Ectodermal cell (in vitro differentiated cells): Measurements from ENCODE around the gene CTXN3. TPM values are rescaled to one million over a fixed set of nuclear protein-coding genes. Genes with fewer than 3 reads are reported as not detected.

Source experiments
- H3K27ac ChIP-seq: 2 replicates; pipeline ENCODE4 v1.7.0; 2013; ENCODE audit warnings: mild to moderate bottlenecking, low read depth, low read length; ENCODE audit not compliant: insufficient read depth, poor library complexity, severe bottlenecking
- H3K27me3 ChIP-seq: 2 replicates; pipeline ENCODE4 v1.7.0; 2013; ENCODE audit warnings: mild to moderate bottlenecking, low read length; ENCODE audit not compliant: insufficient read depth, control insufficient read depth, poor library complexity, severe bottlenecking
- H3K36me3 ChIP-seq: one replicate; pipeline ENCODE4 v1.7.0; 2013; ENCODE audit warnings: low read length; ENCODE audit not compliant: control insufficient read depth, insufficient read depth
- H3K4me1 ChIP-seq: one replicate; pipeline ENCODE4 v1.7.0; 2013; ENCODE audit warnings: low read length; ENCODE audit not compliant: control insufficient read depth, insufficient read depth
- H3K4me3 ChIP-seq: 2 replicates; pipeline ENCODE4 v1.7.0; 2013; ENCODE audit warnings: low read depth, low read length, control low read depth; ENCODE audit not compliant: insufficient read depth
- H3K9me3 ChIP-seq: 2 replicates; pipeline ENCODE4 v1.7.0; 2013; ENCODE audit warnings: mild to moderate bottlenecking, low read length, moderate library complexity; ENCODE audit not compliant: control insufficient read depth
- WGBS, 2 experiments: methylation state at CpG; one replicate each; pipeline ENCODE4 v1.1.7; 2013; ENCODE audit warnings: missing lambda C conversion rate in 2 of 2; 5-methylcytosine and 5-hydroxymethylcytosine counted together
- polyA plus RNA-seq, 4 experiments: library from polyadenylated mRNA; stranded (reverse); fragments of 50-300 nt; gene quantifications; one replicate each; pipeline ENCODE4 v1.2.3, GENCODE V29; 2013

Gene CTXN3
- not detected for polyA plus RNA-seq (2013, experiment 1 of 4)
- polyA plus RNA-seq (2013, experiment 2 of 4) = not detected
- polyA plus RNA-seq (2013, experiment 3 of 4) = not detected
- not detected for polyA plus RNA-seq (2013, experiment 4 of 4)

DNA sequence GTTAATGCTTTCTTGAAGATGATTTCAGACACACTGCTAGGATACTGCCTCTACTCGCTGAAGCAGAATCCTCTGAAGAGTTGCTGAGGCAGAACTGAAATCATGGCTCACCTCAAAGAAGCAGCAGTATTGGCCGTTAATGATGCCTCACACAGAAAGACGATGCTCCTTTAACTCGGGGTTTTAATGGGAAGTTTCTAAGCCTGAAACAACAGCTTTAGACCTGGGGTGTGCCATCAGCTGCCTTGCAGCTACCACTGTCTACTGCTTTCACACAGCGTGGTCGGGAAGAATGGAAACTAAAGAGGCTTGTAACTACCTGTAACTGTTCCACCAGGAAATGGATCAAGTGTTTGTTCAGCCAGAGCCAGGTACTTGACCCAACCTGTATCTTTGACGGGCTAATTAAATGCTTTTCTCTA is at the start of gene CTXN3:
TSS of gene CTXN3 (plus strand) at position 65 of the 422 bp plus-strand sequence. CDS start 8,440 bp downstream, outside the sequence.
- Histone ChIP-seq H3K4me1 (peaks cover 20% of the 10 kb centered on the region), H3K27me3 (no peaks in the 10 kb centered on the region), H3K9me3 (no peaks in the 10 kb centered on the region), H3K4me3 (no peak within 1 kb of the TSS), H3K36me3 (no peaks in the 10 kb centered on the region), H3K27ac (no peak within 1 kb of the TSS)
- 57 to 61% methylated on average over 7 of the region's 7 CpGs for WGBS, 2 experiments

DNA sequence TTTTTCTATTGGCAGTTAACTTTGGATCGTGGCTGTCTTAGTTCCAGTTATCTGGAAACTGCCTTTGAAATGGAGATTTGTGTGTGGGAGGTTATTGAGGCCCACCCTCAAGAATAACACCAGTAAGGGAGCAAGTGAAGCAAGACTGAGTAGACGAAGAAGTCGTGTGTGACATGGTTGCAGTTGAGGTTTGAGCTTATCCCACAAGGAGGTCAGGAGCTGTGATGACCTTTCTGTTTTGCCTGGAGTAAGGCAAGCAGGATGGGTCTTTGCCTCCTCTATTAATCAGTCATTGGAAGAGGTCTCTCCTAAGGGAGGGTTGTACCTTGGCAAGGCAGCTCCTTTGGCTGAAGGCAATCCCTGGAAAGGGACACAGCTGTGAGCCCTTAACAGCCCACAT is 49.6 kb upstream of the CTXN3 start:
- Histone ChIP-seq H3K36me3 (no peaks in the 10 kb centered on the region), H3K4me3 (no peak overlapping the region), H3K4me1 (peaks cover 7% of the 10 kb centered on the region), H3K9me3 (no peaks in the 10 kb centered on the region), H3K27ac (no peak overlapping the region), H3K27me3 (no peaks in the 10 kb centered on the region)
- WGBS, 2 experiments = 86 to 89% methylated on average over 3 of the region's 3 CpGs

DNA sequence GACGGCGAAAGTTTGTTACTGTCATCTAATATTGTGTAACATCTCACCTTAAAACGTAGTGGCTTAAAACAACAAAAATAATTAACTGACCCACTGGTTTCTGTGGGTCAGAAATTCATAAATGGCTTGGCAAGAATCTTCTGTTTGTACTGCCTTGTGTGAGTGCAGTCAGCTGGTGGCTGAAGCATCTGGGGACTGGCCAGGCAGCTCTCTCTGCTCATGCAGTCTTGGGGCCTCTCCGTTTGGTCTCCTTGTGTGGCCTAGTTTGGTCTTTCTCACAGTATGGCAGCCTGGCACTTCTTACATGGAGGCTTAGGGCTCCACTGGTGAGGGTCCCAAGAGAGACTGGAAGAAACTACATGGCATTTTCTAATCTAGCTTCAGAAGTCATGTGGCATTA is 49.0 kb upstream of the CTXN3 start:
- Histone ChIP-seq H3K27ac (no peak overlapping the region), H3K4me1 (peaks cover 7% of the 10 kb centered on the region), H3K27me3 (no peaks in the 10 kb centered on the region), H3K9me3 (no peaks in the 10 kb centered on the region), H3K36me3 (no peaks in the 10 kb centered on the region), H3K4me3 (no peak overlapping the region)
- 94 to 98% methylated on average over 4 of the region's 4 CpGs for WGBS, 2 experiments

DNA sequence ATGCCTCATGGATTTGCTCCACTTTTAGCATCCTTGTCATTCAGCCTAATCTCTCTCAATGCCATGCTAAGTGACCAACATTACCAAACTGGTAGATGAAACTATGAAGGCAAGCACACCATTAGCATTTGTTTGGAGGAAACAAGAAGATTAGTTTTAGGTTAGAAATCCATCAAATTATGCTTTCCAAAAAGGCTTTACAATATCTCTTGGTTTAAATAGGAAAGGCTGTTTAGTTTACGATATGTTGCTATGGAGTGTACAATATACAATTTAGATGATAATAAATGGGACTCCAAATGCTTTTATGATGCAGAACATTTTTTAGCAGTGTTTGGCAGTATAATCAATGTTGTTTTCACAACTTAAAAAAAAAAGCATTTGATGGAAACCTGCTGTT is 47.8 kb upstream of the CTXN3 start:
- Histone ChIP-seq H3K36me3 (no peaks in the 10 kb centered on the region), H3K27me3 (no peaks in the 10 kb centered on the region), H3K4me3 (no peak overlapping the region), H3K27ac (no peak overlapping the region), H3K9me3 (no peaks in the 10 kb centered on the region), H3K4me1 (peaks cover 7% of the 10 kb centered on the region)
- WGBS, 2 experiments = 89% methylated on average over 1 of the region's 1 CpG; no CpG with 5 or more reads in 1 of the 2 experiments

DNA sequence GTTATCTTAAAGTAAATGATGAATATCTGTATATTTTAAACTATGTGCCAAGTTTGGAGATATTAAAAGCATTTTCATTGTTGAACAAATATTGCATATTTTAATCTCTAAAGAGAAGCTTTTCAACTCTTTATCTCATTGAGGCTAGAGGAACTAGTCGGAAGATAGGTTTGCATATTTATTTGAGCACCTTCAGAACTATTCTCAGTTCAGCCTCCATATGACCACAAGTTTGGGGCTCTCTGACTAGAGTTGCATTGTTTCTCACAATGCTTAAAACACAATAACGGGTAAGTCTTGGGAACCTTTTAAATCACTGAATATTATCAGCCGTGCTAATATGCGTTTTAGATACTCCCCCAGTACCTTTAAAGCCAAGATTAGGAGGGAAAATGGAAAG is 47.3 kb upstream of the CTXN3 start:
- Histone ChIP-seq H3K27ac (no peak overlapping the region), H3K27me3 (no peaks in the 10 kb centered on the region), H3K36me3 (no peaks in the 10 kb centered on the region), H3K4me1 (peaks cover 4% of the 10 kb centered on the region), H3K9me3 (no peaks in the 10 kb centered on the region), H3K4me3 (no peak overlapping the region)
- WGBS, 2 experiments = 92 to 100% methylated on average over 4 of the region's 4 CpGs

DNA sequence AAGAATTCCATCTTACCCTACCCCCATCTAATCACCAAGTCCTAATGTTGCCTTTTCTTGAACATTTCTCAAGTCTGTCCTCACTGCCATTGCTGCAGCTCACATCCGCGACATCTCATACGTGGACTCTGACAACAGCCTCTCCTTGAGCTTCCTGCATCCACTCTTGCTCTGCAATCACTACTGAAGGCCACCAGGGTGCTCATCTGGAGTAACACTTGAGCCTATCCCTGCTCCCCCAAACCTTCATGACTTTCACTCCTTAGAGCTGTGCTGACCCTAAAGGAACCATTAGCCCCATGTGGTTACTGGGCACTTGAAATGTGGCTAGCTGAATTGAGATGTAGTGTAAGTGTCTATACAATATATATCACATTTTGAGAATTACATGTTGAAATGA is 46.4 kb upstream of the CTXN3 start:
- Histone ChIP-seq H3K36me3 (no peaks in the 10 kb centered on the region), H3K4me1 (peaks cover 4% of the 10 kb centered on the region), H3K9me3 (no peaks in the 10 kb centered on the region), H3K27me3 (no peaks in the 10 kb centered on the region), H3K4me3 (no peak overlapping the region), H3K27ac (no peak overlapping the region)
- WGBS, 2 experiments = 94 to 98% methylated on average over 3 of the region's 3 CpGs

DNA sequence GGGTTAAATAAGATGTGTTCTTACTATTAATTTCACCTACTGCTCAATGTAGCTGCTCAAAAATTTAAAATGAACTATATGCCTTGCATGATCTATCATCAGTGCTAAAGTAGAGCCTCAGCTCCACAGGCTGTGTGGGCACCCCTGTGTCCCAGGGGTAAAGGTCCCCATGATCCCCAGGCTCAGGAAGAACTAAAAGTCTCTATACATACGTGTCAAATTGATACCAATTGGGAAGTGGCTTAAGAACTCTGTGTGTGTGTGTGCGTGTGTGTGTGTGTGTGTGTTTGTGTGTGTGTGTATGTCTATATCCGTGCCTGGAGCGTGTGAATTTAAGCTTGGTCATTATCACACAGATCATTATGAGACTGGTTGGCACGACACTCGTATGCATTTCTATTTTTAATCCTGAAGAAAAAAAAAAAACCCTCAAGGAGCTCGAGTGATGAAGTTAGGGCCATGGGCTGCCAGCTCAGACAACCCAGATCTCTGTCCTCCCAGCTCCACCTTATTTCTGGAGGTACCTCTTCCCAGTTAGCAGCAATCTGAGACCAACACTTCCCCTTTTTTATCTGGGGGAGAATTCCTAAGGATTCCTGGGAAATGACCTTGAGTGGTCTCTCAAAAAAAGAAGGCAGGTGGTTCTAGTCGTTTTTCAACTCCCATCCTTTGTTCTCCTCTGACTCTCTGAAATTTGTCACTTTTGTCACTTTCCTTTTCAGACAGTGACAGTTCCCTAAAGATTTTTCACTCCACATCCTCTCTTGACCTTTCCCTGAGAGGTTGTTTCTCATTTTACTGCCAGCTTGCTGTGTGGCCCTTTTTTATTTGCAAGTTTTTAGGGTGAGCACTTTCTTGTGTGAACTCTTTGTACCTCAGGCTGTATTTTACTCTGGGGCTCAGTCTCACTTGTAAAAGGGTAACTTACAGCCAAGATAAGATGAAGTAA is 45.7 kb upstream of the CTXN3 start:
- H3K27me3 ChIP-seq = no peaks in the 10 kb centered on the region
- H3K4me3 ChIP-seq = no peak overlapping the region
- peaks cover 4% of the 10 kb centered on the region for H3K4me1 ChIP-seq
- no peaks in the 10 kb centered on the region for H3K36me3 ChIP-seq
- no peaks in the 10 kb centered on the region for H3K9me3 ChIP-seq
- H3K27ac ChIP-seq = no peak overlapping the region
- 79 to 87% methylated on average over 8 of the region's 8 CpGs for WGBS, 2 experiments

DNA sequence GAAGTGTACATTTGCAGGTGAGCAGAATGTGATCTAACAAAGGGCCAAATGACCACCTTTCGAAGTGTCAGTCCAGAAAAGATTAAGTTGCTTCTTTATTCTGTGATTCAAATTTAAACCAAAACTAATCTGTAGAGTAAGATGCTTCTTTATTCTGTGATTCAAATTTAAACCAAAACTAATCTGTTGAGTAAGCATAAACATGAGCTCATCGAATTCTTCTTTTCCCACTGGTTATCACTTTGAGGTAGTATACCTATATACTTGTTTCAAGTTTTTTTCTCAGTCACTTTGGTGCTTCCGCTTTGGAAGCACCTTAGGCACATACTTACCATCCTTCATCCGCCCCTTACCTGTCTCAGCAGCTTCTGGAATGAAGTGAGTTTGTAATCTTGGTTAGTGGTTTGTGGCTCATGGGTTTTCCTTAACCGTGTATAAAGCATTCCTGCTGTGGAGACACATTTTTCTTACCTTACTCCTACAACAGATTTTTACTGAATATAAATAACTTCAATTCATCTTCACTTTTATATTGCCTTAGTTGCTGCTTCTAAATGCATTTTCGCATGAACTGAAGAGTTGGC is 40.7 kb upstream of the CTXN3 start:
- 91% methylated on average over 5 to 6 of the region's 6 CpGs for WGBS, 2 experiments
- no peak overlapping the region for H3K27ac ChIP-seq
- H3K27me3 ChIP-seq = no peaks in the 10 kb centered on the region
- no peaks in the 10 kb centered on the region for H3K36me3 ChIP-seq
- peaks cover 4% of the 10 kb centered on the region for H3K4me1 ChIP-seq
- H3K4me3 ChIP-seq = no peak overlapping the region
- H3K9me3 ChIP-seq = no peaks in the 10 kb centered on the region

DNA sequence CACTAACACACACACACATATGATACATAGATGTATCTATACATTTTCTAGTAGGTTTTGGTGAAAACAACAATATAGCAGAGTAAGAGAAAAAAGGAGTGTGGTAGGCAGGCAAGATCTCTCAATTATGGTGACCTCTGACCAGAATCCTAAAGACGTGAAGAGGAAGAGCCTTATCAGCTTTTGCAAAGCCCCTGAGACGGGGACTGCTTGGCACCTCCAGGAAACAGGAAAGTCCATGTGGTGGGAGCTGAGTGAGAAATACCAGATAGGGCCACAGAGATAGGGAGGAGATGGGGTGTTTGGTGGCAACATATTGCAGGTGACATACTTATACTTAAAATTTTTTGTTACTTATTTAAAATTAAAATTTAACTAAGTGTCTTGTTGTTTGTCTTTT is 39.9 kb upstream of the CTXN3 start:
- no peak overlapping the region for H3K4me3 ChIP-seq
- WGBS, 2 experiments = 81 to 84% methylated on average over 2 of the region's 2 CpGs
- no peaks in the 10 kb centered on the region for H3K27me3 ChIP-seq
- no peaks in the 10 kb centered on the region for H3K36me3 ChIP-seq
- H3K9me3 ChIP-seq = no peaks in the 10 kb centered on the region
- H3K27ac ChIP-seq = no peak overlapping the region
- no peaks in the 10 kb centered on the region for H3K4me1 ChIP-seq

DNA sequence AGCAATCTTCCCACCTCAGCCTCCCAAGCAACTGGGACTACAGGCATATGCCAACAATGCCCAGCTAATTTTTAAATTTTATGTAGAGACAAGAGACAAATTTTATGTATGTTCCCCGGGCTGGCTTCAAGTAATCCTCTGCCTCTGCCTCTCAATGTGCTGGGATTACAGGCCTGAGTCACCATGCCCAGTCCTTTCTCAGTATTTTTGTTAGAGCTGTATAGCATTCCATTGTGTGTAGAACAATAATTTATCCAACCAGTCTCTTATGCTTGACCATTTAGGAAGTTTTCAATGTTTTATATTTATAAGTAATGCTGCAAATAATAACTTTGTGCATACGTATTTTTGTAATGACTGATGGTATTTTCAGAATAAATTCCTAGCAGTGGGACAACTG is 38.9 kb upstream of the CTXN3 start:
- Histone ChIP-seq H3K27me3 (no peaks in the 10 kb centered on the region), H3K4me1 (no peaks in the 10 kb centered on the region), H3K4me3 (no peak overlapping the region), H3K9me3 (no peaks in the 10 kb centered on the region), H3K27ac (no peak overlapping the region), H3K36me3 (no peaks in the 10 kb centered on the region)
- WGBS, 2 experiments = 78 to 98% methylated on average over 1 to 2 of the region's 2 CpGs
